Retinal pigment epithelial cell (primary cell): ENCODE results near the gene ADAM12.

Experiments
- DNase-seq: peaks from one replicate; pipeline ENCODE4 v3.0.0-alpha.2; 2010; ENCODE audit warnings: low read depth
- H3K4me3 ChIP-seq: 2 replicates; pipeline ENCODE4 v1.5.1; 2011; ENCODE audit warnings: mild to moderate bottlenecking, low read length, control low read depth, moderate library complexity
- CTCF ChIP-seq: conservative IDR thresholded peaks from 2 replicates; pipeline ENCODE4 v1.5.1; 2011; ENCODE audit warnings: low read depth, low read length, control low read depth, inconsistent platforms

Gene ADAM12

GRCh38 chr10:126373972-126374371 lies 14.3 kb downstream of the ADAM12 start:
- TF ChIP-seq CTCF = no peak
- H3K4me3 ChIP-seq = no peak overlapping the region
- no peak for DNase-seq

GRCh38 chr10:126373147-126373546 lies 15.1 kb downstream of the ADAM12 start:
- DNase-seq = no peak
- TF ChIP-seq CTCF = no peak
- H3K4me3 ChIP-seq = no peak overlapping the region

- DNase-seq = no peak
- no peak overlapping the region for H3K4me3 ChIP-seq
- no peak for TF ChIP-seq CTCF
These were observed 15.9 kb downstream of the ADAM12 start for GRCh38 chr10:126372396-126372795.

GRCh38 chr10:126369125-126369710 lies 19.1 kb downstream of the ADAM12 start:
- DNase-seq = no peak
- no peak for TF ChIP-seq CTCF
- H3K4me3 ChIP-seq = no peak overlapping the region

GRCh38 chr10:126357169-126357568 lies 31.1 kb downstream of the ADAM12 start:
- DNase-seq = no peak
- no peak overlapping the region for H3K4me3 ChIP-seq
- no peak for TF ChIP-seq CTCF

GRCh38 chr10:126353666-126354065 lies 34.6 kb downstream of the ADAM12 start:
- DNase-seq = no peak
- no peak for TF ChIP-seq CTCF
- no peak overlapping the region for H3K4me3 ChIP-seq

- no peak for DNase-seq
These were observed 35.8 kb downstream of the ADAM12 start for GRCh38 chr10:126352453-126352852.

More at GRCh38 chr10:126352453-126352852, 35.8 kb downstream of the ADAM12 start:
- H3K4me3 ChIP-seq = no peak overlapping the region
- no peak for TF ChIP-seq CTCF
